Adrenal gland (tissue), 12 donors: ENCODE results near the gene COL4A1. TPM values are rescaled to one million over a fixed set of nuclear protein-coding genes. Genes with fewer than 3 reads are reported as not detected.
A peak's percentile ranks its signal among the peaks of the same experiment; 100 is the strongest.

Experiments
- DNase-seq, 7 donors: peaks; one replicate each; pipeline ENCODE4 v3.0.0-alpha.2; 2019 to 2020
- H3K27ac ChIP-seq, 5 donors: fragments of 200-600 bp; sonication (generic) in 4 of 5; 1 replicate in 3 of 5; 2 replicates in 2 of 5; pipeline versions ENCODE4 v1.5.1 to v1.8.0; 2016 to 2020; ENCODE audit warnings: mild to moderate bottlenecking in 1 of 5
- H3K27me3 ChIP-seq: fragments of 200-600 bp; 2 replicates; pipeline ENCODE4 v1.8.0; 2021
- H3K36me3 ChIP-seq, 2 donors: fragments of 200-600 bp; replicated peaks in 1 of 2; 1 replicate in 1 of 2; 2 replicates in 1 of 2; pipeline versions ENCODE4 v1.5.1 to v1.8.0; 2018 to 2022
- H3K4me1 ChIP-seq, 2 donors: fragments of 200-600 bp; replicated peaks in 1 of 2; 1 replicate in 1 of 2; 2 replicates in 1 of 2; pipeline versions ENCODE4 v1.5.1 to v1.8.0; 2018 to 2021
- H3K4me3 ChIP-seq, 4 donors: fragments of 200-600 bp; sonication (generic) in 3 of 4; one replicate each; pipeline ENCODE4 v1.5.1; 2016 to 2018
- H3K9me3 ChIP-seq, 3 donors: fragments of 200-600 bp; sonication (generic) in 1 of 3; replicated peaks in 1 of 3; 1 replicate in 2 of 3; 2 replicates in 1 of 3; pipeline versions ENCODE4 v1.5.1 to v1.8.0; 2016 to 2021
- POLR2A ChIP-seq, 2 donors: fragments of 450-650 bp; IDR thresholded peaks; one replicate each; pipeline ENCODE4 v1.6.1; 2017; ENCODE audit warnings: antibody characterized with exemption in 2 of 2, mild to moderate bottlenecking in 2 of 2, moderate library complexity in 1 of 2
- WGBS, 4 donors: extraction: QIAGEN DNeasy Blood & Tissue Kit in 2 of 4; methylation state at CpG; one replicate each; pipeline versions ENCODE4 v1.1.5 to v1.1.7; 2013 to 2017; 5-methylcytosine and 5-hydroxymethylcytosine counted together
- intact Hi-C, 2 donors: fragments of 100-400 bp; cut with DNase I; formaldehyde crosslinking; loops; one replicate each; pipeline versions ENCODE4 v1.14.1 to v1.15.0; 2022 to 2023
- polyA plus RNA-seq, 3 donors: library from polyadenylated mRNA; stranded (reverse); fragments of 200-250 nt in 2 of 3; fragments of 350-450 nt in 1 of 3; fragmentation: Illumina TruSeq in 1 of 3; extraction: RNeasy Lipid Tissue Mini Kit (QIAGEN cat#74804) in 1 of 3; gene quantifications; one replicate each; pipeline ENCODE4 v1.2.3, GENCODE V29; 2013 to 2014
- total RNA-seq, 9 donors: library from RNA; depleted of rRNA in 4 of 9; stranded (reverse); fragments of >200 nt in 4 of 9; fragments of 120-200 nt in 1 of 9; fragmentation: NEBNext Ultra II Directional in 1 of 9; extraction: Animal tissue kit (Norgen Biotek cat#: 25700) in 1 of 9; gene quantifications; one replicate each; pipeline versions ENCODE4 v1.1.0 to v1.2.4, GENCODE V29; 2013 to 2023
- TF ChIP-seq, protein P1 (sequence below), 6 experiments: fragments of 450-650 bp in 4 of 6; fragments of 200-600 bp in 2 of 6; sonication (generic) in 1 of 6; IDR thresholded peaks; 1 replicate in 5 of 6; 2 replicates in 1 of 6; pipeline versions ENCODE4 v1.5.1 to v1.8.0; 2016 to 2021; ENCODE audit warnings: antibody characterized with exemption in 6 of 6, mild to moderate bottlenecking in 2 of 6, moderate library complexity in 1 of 6
- donor health status: healthy with polysubstance abuse.
- donor health status: Bipolar disorder and iron deficiency.
- donor health status: DM: yes; HTN: yes; CAD: no.
- donor health status: DM: no; HTN: no; CAD: no.
- donor health status: DM: no; HTN: no; CAD: no.
- donor health status: DM: yes; HTN: yes; CAD: no.

Gene COL4A1
- total and polyA plus RNA-seq, 12 donors: 62.4 to 364 (median 183) TPM

DNA sequence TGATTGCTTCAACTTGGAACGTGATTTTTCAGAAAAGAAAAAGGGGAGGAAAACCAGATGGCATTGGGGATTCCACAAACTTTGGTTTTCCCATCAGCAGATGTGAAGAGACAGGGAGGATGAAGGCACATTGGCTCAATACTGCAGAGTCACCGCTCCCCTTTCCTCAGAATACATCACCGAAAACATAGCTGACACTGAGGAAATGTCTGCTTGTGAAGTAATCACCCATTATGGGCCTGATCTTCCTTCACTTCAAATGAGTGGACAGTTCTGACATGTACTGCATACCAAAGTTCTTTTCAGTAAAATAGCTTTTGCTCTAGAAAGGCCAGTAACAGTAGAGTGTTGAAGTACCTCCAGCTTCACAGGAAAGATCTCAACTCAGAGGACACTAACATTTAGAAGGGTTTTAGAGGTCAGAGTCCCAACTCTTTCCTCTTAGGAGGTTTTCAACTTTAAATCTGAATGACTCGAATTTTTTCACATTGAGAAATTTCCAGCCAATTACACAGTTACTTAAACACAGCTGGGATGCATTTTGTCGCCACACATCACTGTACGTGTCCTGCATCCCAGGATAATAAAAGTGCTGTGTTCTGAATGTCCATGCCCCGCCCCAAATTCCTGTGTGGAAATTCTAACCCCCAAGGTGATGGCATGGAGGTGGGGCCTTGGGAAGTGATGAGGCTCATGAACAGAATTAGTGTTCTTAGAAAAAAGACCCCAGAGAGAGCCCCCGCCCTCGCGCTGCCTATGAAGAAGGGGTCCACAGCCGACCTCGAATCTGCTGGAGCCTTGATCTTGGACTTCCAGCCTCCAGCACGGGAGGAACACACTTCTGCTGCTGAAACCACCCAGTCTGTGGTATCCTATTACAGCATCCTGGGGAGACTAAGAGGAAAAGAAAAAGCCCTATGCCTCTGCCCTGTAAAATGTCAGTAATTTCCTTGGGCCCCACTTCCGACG lies 77.7 kb downstream of the COL4A1 start:
- DNase-seq: peak in 2 of 7 donors; percentile 7 to 46
- Histone ChIP-seq H3K4me1 (peaks cover 4 to 12% of the 10 kb centered on the region in 2 donors), H3K27me3 (no peaks in the 10 kb centered on the region), H3K27ac (peak overlapping the region in 1 of 5 donors; percentile 65), H3K9me3 (no peaks in the 10 kb centered on the region), H3K36me3 (no peaks in the 10 kb centered on the region), H3K4me3 (no peak overlapping the region)
- WGBS, 4 donors: 81 to 89% (median 87%) methylated on average over 15 of the region's 15 CpGs
- TF ChIP-seq, protein P1, sequence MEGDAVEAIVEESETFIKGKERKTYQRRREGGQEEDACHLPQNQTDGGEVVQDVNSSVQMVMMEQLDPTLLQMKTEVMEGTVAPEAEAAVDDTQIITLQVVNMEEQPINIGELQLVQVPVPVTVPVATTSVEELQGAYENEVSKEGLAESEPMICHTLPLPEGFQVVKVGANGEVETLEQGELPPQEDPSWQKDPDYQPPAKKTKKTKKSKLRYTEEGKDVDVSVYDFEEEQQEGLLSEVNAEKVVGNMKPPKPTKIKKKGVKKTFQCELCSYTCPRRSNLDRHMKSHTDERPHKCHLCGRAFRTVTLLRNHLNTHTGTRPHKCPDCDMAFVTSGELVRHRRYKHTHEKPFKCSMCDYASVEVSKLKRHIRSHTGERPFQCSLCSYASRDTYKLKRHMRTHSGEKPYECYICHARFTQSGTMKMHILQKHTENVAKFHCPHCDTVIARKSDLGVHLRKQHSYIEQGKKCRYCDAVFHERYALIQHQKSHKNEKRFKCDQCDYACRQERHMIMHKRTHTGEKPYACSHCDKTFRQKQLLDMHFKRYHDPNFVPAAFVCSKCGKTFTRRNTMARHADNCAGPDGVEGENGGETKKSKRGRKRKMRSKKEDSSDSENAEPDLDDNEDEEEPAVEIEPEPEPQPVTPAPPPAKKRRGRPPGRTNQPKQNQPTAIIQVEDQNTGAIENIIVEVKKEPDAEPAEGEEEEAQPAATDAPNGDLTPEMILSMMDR (IDR thresholded peaks at IDR 0.05): no peak
- no peak for TF ChIP-seq POLR2A (IDR thresholded peaks at IDR 0.05)
- intact Hi-C loops: loop anchor here (10.0 kb wide), 1 partner anchor 216 kb away; no protein-coding TSS in a partner anchor

DNA sequence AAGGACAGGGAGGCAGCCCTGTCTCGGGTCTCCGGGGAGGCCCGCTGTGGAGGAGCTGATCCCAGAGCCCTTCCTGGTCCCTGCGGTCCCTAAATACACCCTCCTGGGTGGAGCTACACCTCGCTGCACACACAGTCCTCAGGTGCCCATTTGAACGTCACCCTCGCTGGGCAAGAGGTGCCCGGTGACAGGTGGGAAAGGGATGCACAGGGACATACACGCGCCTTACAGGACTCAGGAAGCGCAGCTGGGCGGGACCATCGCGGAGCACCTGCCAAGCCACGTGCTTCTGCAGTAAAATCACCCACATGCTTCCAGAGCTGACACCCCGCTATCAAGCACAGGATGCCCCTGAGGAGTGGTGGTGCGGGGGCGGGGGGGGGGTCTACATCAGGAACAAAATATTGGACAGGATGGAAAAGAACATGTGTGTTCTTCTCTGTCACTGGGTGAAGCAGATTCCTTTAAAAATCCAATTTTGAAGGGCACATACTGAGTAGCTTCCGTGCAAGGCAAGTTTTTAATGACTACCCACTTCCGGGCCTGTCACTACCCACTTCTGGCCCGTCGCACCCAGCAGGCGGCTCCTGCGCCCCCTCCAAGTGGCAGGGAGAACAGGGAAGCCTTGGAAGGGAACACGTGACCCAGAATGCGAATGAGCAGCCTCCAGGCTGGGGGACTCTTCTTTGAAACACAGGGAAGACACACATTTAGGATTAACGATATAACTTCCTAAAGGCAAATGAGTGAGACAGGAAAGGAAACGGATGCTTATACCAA lies 78.9 kb downstream of the COL4A1 start:
- Histone ChIP-seq H3K9me3 (no peaks in the 10 kb centered on the region), H3K27ac (peak overlapping the region in 1 of 5 donors; percentile 65), H3K4me3 (no peak overlapping the region), H3K36me3 (no peaks in the 10 kb centered on the region), H3K4me1 (peaks cover 4 to 12% of the 10 kb centered on the region in 2 donors), H3K27me3 (no peaks in the 10 kb centered on the region)
- TF ChIP-seq, protein P1 (IDR thresholded peaks at IDR 0.05): no peak
- no peak for TF ChIP-seq POLR2A (IDR thresholded peaks at IDR 0.05)
- intact Hi-C loops: loop anchor here (10.0 kb wide), 1 partner anchor 217 kb away; no protein-coding TSS in a partner anchor
- 85 to 97% (median 87%) methylated on average over 26 to 28 of the region's 28 CpGs for WGBS, 4 donors
- peak in 1 of 7 donors; percentile 11 for DNase-seq

- Histone ChIP-seq H3K4me1 (peaks cover 8 to 12% of the 10 kb centered on the region in 2 donors), H3K27me3 (no peaks in the 10 kb centered on the region), H3K9me3 (no peaks in the 10 kb centered on the region), H3K36me3 (no peaks in the 10 kb centered on the region), H3K4me3 (no peak overlapping the region), H3K27ac (peak overlapping the region in 1 of 5 donors; percentile 65)
- no peak for DNase-seq
- intact Hi-C loops: loop anchor here (10.0 kb wide), 1 partner anchor 217 kb away; no protein-coding TSS in a partner anchor
- 77 to 91% (median 87%) methylated on average over 3 of the region's 3 CpGs for WGBS, 4 donors
- TF ChIP-seq, protein P1 (IDR thresholded peaks at IDR 0.05): no peak
- TF ChIP-seq POLR2A (IDR thresholded peaks at IDR 0.05): no peak
Measured at GRCh38 chr13:110227416-110227815, 79.5 kb downstream of the COL4A1 start.
